Body of pancreas (tissue), 4 donors: Measurements from ENCODE around the gene ITK.

ENCODE experiments used
- CTCF ChIP-seq, 7 experiments: fragments of 450-650 bp in 4 of 7; fragments of 200-600 bp in 3 of 7; sonication (generic) in 3 of 7; IDR thresholded peaks; one replicate each; pipeline ENCODE4 v1.5.1; 2016 to 2019; ENCODE audit warnings: antibody characterized with exemption in 7 of 7
- POLR2A ChIP-seq, 3 donors: fragments of 450-650 bp; IDR thresholded peaks; one replicate each; pipeline ENCODE4 v1.6.1; 2016; ENCODE audit warnings: antibody characterized with exemption in 3 of 3, mild to moderate bottlenecking in 2 of 3

- no peak for TF ChIP-seq POLR2A (IDR thresholded peaks at IDR 0.05)
- no peak for TF ChIP-seq CTCF (IDR thresholded peaks at IDR 0.05)
These were observed 13.4 kb upstream of the ITK start for GRCh38 chr5:157167214-157167621.
